HG02943 (cell line): ENCODE data around the gene ALAS1.

Experiments
- ATAC-seq: cut with Tn5 transposase; IDR thresholded peaks from one replicate; pipeline ENCODE4 v1.9.1; 2021; ENCODE audit warnings: mild to moderate bottlenecking, low read depth, moderate library complexity; ENCODE audit not compliant: unreplicated experiment

Gene ALAS1

DNA sequence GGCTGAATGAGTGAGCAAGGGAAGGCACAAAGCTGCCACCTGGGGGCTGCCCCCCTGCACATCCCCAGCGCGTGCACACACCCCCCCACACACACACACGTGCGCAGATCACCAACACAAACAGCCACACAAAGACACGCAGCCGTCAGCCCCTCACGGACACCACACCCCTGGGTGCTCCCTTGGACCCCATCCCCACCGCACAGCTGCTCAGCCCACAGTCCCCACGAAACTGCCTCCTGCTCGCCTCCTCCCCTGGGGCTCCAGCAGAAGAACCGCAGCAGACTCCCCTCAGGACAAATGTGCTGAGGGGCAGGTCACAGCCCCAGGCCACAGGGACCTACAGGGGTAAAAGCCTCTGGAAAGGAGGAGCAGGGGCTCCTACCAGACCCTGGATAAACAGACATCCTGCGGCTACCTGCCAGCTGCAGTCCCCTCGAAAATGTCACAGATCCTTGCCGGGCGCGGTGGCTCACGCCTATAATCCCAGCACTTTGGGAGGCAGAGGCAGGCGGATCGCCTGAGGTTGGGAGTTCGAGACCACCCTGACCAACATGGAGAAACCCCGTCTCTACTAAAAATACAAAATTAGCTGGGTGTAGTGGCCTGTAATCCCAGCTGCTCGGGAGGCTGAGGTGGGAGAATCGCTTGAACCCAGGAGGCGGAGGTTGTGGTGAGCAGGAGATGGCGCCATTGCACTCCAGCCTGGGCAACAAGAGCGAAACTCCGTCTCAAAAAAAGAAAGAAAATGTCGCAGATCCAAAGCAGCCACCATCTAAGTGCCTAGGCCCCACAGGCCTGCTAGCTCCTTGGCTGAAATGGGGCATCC lies 34.5 kb downstream of the ALAS1 start:
- no peak for ATAC-seq

DNA sequence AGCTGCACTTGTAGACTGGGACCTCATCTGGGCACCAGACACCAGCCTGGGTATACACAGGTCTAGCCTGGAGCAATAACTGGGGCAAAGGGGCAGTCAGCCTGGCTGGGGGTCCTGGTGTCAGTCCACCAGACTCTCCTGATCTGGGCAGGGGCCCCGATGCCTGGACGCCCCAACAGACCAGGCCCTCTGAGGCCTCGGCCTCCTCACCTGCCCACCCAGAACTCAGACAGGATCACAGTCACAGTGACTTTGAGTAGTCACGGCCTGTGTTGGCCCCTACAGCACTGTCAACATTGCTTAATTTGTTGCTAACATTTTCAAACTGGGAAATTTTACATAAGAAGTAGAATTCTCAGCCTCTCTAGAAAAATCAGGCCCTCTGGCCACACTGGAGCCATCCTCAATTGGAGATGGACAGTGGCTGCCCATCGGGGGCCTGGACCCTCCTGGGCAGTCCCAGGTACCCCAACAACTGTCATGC lies 35.2 kb downstream of the ALAS1 start:
- ATAC-seq = no peak

DNA sequence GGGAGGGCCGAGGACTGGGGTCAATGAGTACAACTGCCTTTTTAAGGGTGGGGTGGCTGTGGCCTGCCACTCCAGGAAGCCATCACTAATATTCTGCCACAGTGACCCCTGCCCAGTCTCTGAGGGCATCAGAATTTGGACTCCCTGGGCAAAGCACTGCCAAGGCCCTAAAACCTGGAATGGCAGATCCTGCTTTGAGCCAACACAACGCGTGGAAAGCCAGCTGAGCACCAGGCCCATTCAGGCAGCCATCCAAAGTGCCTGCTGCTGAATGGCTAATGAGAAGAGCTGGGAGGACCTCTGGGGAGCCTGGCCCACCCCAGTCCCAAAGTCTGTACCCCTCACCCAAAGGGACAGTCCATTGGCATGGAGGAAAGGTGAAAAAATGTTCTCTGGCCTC lies 36.0 kb downstream of the ALAS1 start:
- ATAC-seq = no peak

DNA sequence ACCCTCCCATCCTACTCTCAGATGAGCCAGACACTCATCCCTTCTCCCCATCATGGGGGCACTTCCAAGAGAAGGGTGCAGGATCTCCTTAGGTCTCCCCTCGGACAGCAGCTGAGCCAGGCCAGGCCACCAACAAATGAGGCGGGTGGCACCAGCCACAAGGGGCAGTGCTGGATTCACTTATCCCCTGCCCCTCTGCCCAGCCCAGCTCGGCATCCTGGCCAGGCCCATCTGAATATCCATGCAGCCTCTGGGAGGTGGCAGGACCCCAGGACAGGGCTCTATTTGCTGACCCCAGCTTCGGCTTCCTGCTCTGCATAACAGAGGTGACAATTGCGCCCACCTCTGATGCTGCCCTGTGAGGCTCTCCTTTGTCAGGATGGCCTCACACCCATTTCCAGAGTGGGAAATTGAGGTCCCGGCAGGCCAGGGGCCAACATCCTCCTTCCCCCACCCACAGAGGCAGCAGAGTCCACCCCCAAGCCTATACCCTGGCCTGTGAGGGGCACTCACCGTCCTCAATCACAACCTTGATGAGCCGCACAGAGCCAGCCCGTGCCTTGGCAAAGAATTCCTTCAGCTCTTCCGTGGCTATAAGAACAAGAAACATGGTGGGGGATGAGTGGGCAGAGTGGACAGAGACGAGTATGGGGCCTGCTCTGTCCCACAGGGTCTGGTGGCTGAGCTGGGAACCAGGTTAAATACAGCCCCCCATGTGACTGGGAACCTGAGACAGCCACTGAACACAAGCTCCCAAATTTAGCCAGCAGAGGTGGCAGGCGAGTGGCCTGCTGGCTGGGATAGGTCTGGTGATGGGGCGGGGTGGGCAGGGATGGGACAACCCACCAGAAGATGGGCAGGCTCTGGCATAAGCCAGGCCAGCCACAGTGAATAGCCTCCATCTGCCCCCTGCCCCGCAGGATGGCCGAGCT lies 36.8 kb downstream of the ALAS1 start:
- ATAC-seq = no peak

DNA sequence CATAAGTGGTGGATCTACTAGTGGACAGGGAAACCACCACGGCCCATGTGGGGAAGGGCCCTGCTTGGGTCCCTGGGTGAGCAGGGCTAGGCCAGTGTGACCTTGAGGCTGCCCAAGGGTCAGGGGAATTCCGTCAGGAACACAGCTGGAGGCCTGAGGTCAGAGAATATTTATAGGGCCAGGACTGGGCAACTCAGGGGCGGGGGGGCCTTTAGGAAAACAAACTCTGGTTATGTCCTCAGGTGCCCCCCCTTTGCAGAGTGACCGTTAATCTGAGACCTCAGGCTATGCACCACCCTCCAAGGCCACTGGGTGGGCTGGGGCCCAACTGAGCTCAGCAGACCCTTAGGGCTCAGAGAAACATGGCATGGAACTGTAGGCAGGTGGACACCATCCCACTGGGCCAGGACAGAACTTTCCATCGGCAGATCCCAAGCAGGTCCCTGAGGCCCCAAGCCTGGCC lies 38.5 kb downstream of the ALAS1 start:
- no peak for ATAC-seq

DNA sequence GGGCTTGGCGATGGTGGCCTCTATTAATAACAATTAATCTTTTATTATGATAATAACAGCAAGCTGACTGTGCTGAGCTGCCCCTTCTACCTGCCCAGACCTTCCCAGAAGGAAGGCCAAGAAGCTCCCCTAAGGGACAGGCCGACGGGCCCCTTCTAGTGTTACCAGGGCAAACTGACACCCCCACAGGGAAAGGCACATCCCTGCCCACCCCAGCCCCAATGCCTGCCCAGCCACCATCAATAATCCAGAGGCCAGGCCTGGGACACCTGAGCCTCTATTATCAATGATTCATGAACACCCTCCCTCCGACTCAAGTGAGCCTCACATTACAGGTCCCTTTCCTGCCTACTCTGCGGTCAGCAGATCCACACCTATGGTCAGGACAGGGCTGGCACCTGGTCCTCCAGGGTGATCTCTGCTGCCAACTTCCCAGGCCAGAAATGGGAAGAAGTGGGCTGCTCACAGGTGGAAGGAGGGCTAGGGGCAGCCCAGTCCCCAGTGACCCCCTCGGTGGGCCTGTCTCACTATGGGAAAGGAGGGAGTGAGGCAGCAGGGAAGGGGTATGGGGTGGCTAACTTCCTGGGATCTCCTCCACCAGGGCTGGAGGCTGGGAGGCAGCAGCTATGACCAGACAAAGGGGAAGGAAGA lies 39.2 kb downstream of the ALAS1 start:
- ATAC-seq = no peak

DNA sequence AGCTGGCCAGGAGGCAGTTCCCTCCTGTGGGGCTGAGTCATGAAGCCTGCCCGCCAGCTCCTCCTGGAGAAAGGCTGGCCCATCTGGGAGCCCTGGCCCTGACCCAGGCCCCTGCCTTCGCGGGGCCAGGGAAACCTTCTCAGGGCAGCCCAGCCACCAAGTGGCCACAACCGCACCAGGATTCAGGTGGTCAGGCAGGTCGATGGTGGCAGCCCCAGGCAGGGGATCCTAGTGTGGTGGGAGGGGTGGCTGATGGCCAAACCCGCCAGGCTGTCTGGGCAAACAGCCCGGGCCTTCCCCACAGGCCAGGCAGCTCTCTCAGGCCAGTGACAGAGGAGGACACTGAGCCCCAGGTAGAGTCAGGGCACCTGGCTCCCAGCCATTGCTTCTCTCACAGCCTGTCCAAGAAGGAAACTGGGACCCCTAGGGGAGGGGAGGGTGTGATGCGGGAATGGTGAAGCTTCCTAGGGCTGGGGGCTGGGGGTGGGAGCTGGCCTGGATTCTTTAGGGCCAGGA lies 39.8 kb downstream of the ALAS1 start:
- no peak for ATAC-seq

DNA sequence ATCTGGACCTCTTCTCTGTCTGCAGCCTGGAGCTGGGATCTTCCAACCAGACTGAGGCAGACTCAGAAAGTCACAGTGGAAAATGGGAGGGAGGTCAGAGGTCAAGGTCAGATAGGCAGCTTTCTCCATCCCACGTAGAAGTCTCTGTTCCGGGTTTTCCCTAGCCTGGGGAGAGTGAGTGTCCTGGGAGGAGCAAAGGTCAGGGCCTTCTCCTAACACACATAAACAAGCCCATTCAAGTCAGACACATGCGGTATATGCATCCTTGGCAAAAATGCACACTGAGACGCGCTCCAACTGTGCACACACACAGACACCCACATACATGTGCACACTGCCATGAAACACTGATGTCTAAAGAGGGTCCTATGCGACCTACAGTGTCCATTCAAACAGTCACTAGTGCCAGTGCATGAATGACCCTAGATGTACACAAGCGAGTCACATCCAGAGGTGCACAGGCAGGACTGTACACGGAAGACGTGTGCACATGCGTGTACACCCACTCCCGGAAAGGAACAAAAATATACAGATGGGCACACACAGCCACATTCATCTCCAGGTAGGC lies 40.3 kb downstream of the ALAS1 start:
- ATAC-seq = no peak

DNA sequence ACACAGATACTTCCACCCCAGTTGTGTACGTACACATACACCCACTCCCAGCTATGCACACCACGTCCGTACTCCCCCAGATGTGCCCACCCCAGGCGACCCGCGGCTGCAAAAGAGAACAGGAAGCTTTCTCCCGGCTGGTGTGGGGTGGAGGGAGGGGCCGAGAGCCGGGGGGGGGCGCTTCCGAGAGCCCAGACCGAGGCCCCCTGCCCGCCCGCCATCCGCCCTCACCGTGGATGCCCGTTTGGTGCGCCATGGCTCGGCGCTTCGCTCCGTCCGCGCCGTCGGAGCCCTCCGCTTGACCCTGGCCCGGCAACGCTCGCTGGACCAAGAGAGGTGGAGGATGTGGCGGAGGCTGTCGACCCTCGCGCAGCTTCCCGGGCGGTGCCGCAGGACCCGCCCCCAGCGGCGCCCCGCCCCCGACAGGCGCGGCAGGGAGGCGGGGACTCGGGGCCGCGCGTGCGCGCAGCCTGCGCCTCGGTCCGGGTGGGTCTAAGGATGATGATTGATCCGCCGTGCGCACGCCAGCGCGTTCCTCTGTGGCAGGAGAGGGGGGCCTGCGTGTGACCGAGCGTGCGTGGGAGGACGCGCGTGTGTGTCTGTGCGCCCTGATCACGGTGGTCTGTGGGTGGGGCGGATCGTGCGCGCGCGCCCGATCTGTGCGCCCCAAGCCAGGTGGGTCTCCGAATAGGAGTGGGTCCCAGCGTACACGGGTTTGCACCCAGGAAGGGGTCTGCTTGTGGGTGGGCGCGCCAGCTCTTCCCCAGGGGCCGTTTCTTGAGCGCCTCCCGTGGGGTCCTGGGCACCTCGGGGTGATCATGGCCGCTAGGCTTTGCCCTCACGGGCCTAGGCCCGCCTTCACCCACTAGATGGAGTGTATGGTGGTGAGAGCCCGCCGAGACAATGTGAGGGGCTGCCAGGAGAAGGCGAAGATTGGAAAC lies 41.1 kb downstream of the ALAS1 start, which contains the start of gene TWF2:
TWF2 (minus strand) TSS at position 398 of the 941 bp plus-strand sequence; CDS start at position 256, 142 bp downstream.
- peak; percentile 67 for ATAC-seq

DNA sequence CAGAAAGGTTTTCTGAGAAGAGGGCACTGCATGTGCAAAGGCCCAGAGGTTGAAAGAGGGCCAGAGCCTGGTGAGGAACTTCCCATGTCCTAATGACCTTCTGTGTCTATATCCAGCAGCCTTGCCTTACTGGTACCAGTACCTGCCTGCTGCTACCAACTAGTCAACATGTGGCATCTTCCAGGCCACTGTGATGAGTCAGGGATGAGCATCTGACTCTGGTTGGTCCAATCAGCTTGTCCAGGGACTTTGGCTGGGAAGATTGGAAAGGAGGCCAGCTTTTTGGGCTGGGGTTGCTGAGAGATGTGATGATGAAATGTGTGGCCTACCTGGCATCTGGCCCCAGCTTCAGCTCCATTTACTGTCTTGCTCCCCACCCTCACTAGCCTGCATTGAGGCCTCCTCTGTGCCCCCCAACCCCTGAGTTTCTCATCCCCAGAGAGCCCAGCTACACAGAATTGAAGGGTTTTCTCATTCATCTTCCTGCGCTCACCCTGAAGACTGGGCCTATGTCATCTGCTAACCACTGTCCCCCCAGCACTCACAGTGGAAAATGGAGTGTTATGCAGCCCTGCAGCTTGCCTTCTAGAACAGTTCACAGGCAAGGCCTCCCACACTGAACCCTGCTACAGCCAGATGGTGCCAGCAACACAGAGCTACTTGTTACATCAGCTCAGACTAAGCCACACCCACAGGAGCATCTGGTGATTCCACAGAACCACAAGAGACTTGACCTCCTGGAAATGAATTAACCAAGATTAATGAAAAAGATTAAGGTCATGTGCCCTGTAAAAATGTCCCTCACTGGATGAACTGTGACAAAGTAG lies 42.3 kb downstream of the ALAS1 start:
- no peak for ATAC-seq

DNA sequence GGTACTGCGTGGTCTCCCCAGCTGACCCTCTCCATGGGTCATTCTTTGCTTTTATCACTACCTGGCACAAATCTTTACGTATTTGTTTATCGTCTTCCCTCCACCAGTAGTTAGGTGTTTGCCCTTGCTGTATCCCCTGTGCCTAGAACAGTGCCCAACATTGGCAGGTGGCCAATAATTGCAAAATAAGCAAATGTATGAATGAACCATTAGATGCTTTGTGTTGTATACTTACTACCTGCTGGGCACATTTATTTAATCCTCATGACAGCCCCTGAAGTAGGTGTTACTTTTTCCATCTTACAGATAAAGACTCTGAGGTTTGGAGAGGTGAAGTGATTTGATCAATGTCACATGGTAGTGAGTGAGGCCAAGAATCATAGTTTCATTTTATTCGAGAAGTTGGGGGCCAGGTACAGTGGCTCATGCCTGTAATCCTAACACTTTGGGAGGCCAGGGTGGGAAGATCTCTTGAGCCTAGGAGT lies 43.0 kb downstream of the ALAS1 start:
- no peak for ATAC-seq

DNA sequence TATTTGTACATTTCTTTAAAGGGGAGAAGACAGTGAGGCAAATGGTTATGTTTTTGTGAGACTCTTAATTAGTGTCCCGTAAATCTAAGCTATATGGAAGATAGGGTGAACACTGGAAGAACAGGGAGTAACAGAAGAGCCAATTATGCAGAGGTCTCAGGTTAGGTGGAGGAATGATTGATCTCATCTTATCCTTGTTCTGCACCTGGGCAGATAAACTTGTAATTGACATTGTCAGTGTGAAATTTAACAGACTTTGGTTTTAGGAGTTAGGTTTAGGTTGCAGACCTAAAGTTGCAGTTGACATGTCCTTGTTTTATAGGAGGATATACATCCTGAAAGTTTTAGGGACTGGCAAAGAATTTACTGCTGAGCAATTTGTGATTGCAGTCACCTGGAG lies 44.1 kb downstream of the ALAS1 start:
- no peak for ATAC-seq

DNA sequence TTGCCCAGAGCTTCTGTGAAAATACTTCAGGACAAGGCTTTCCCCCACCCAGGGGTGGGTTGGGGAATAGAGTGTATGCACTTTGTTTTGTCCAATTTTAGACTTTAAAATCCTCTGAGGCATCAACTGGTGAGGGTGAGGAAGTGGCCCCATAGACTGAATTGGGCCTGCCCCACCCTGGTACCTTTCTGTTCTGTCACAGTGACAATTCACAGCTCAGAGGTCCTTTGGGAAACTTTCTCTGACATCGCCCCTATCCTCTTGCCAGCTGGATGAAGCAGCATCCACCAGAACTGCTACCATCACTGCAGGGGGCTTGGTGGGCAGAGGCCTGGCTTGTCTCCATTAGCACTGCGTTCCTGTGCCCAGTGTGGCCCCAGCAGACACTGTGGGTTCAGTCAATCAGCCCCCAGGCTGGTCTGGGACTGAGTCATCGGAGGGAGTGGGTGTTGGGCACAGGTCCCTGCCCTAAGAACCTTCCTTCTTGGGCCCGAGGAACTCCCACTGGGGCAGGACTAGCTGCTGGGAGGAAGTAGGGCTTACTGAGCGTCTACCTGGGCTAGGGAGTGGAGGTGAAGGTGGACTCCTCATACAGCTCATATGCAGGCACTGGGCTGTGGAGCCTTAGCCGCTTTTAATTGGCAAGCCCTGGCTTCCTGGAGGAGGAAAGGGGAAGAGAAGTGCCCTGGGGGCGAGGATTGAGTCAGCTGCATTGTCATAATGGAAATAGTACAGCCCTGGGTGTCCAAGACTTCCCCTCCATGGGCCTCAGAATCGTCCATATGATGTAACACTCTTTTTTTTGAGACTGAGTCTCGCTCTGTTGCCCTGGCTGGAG lies 46.0 kb downstream of the ALAS1 start:
- ATAC-seq = no peak

DNA sequence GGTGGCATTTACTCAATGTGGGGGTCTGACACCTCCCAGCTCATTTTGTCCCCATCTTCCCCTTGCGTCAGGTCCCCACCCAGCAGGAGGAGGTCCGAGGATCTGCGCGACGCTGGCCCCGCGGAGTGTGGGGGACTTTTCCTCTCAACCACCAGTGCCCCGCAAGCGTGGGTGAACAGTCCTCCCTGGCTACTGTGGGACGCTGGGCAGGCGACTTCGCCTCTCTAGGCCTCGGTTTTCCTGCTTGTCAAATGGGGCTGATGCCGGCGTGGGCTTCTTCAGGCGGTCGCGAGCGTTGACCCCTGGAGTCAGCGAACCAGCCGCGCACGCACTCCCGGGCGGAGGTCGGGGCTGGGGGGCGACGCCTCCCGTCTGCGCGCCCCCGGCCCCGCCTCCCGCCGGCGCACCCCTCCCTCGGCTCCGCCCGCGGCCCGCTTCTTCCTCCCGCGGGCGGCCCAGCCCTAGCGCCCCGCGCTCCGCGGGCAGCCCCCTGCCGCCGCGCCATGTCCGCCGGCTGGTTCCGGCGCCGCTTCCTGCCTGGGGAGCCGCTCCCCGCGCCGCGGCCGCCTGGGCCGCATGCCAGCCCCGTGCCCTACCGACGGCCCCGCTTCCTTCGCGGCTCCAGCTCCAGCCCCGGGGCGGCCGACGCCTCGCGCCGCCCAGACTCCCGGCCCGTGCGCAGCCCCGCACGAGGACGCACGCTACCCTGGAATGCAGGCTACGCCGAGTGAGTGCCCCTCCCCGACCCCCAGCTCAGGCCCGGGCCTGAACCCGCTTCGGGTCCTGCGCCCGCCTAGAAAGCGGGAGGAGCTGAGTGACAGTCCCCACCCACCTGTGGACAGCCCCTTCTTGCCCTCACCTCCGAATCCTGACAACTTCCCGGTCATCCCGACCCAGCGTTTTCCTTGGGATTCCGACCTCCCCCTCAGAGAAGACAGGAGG lies 47.6 kb downstream of the ALAS1 start, which contains the start of gene PPM1M:
PPM1M (plus strand) TSS at position 438 of the 942 bp plus-strand sequence; CDS start at position 504, 66 bp downstream.
- no peak for ATAC-seq

DNA sequence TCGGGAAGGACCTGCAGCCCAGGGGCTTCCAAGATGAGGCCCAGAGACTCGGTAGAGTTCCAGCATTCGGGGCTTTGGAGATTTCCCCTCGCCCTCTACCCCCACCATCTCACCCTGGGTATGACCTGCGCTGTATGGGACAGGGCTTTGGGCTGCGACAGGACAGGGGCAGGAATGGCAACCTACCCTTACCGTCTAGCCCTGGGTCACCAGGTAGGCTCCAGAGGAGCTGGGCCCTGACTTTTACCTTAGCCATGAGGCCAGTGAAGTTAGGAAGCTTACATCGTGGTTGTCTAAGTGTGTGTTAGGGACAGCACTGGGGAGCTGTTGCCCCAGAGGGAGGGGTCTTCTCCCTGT lies 48.3 kb downstream of the ALAS1 start:
- ATAC-seq = no peak
